H9 (cell line): ENCODE measurements around the gene OR6B1. TPM values are rescaled to one million over a fixed set of nuclear protein-coding genes. Genes with fewer than 3 reads are reported as not detected.

Experiments used
- DNase-seq: peaks from one replicate; pipeline ENCODE4 v3.0.0-alpha.2; 2017
- H2AFZ ChIP-seq: one replicate; pipeline ENCODE4 v1.6.1; 2013; ENCODE audit warnings: mild to moderate bottlenecking, low read length, control low read depth, moderate library complexity
- H2AK5ac ChIP-seq: 2 replicates; pipeline ENCODE4 v1.6.1; 2013; ENCODE audit warnings: low read length, control low read depth, mixed read lengths; ENCODE audit not compliant: insufficient read length
- H2BK120ac ChIP-seq: one replicate; pipeline ENCODE4 v1.6.1; 2013; ENCODE audit warnings: low read depth, mild to moderate bottlenecking, low read length, control low read depth, inconsistent platforms; ENCODE audit not compliant: poor library complexity, severe bottlenecking
- H2BK12ac ChIP-seq: 2 replicates; pipeline ENCODE4 v1.6.1; 2013; ENCODE audit warnings: low read length, control low read depth, mixed read lengths, low read depth; ENCODE audit not compliant: insufficient read length
- H2BK15ac ChIP-seq: 2 replicates; pipeline ENCODE4 v1.6.1; 2013; ENCODE audit warnings: low read depth, low read length, control low read depth
- H2BK20ac ChIP-seq: one replicate; pipeline ENCODE4 v1.6.1; 2013; ENCODE audit warnings: low read depth, mild to moderate bottlenecking, low read length, control low read depth, inconsistent platforms; ENCODE audit not compliant: poor library complexity, severe bottlenecking
- H2BK5ac ChIP-seq: 2 replicates; pipeline ENCODE4 v1.6.1; 2013; ENCODE audit warnings: low read length, control low read depth, mixed read lengths; ENCODE audit not compliant: insufficient read length
- H3K14ac ChIP-seq: 2 replicates; pipeline ENCODE4 v1.6.1; 2013; ENCODE audit warnings: low read length, control low read depth; ENCODE audit not compliant: insufficient read depth
- H3K18ac ChIP-seq: 2 replicates; pipeline ENCODE4 v1.6.1; 2013; ENCODE audit warnings: low read depth, mild to moderate bottlenecking, mixed read lengths, low read length, control low read depth; ENCODE audit not compliant: insufficient read length
- H3K23ac ChIP-seq: 2 replicates; pipeline ENCODE4 v1.6.1; 2013; ENCODE audit warnings: low read length, control low read depth, mixed read lengths, low read depth; ENCODE audit not compliant: insufficient read length
- H3K23me2 ChIP-seq: 2 replicates; pipeline ENCODE4 v1.6.1; 2013; ENCODE audit warnings: low read depth, mild to moderate bottlenecking, mixed read lengths, low read length, control low read depth; ENCODE audit not compliant: insufficient read length, poor library complexity, severe bottlenecking
- H3K27ac ChIP-seq: 2 replicates; pipeline ENCODE4 v1.5.1; 2013; ENCODE audit warnings: low read length, control low read depth, mixed read lengths, low read depth; ENCODE audit not compliant: insufficient read length
- H3K27me3 ChIP-seq: 2 replicates; pipeline ENCODE4 v1.6.1; 2013; ENCODE audit warnings: low read length, control low read depth, inconsistent platforms; ENCODE audit not compliant: insufficient read depth
- H3K4ac ChIP-seq: 2 replicates; pipeline ENCODE4 v1.6.1; 2013; ENCODE audit warnings: low read depth, mild to moderate bottlenecking, control low read depth, inconsistent platforms, low read length, moderate library complexity
- H3K4me1 ChIP-seq: 2 replicates; pipeline ENCODE4 v1.6.1; 2013; ENCODE audit warnings: low read length, control low read depth, inconsistent platforms; ENCODE audit not compliant: insufficient read depth
- H3K4me2 ChIP-seq: 2 replicates; pipeline ENCODE4 v1.6.1; 2013; ENCODE audit warnings: low read length, control low read depth, mixed read lengths; ENCODE audit not compliant: insufficient read length, insufficient read depth
- H3K56ac ChIP-seq: 2 replicates; pipeline ENCODE4 v1.6.1; 2013; ENCODE audit warnings: low read depth, mild to moderate bottlenecking, mixed read lengths, low read length, control low read depth; ENCODE audit not compliant: insufficient read length
- H3K79me1 ChIP-seq: 2 replicates; pipeline ENCODE4 v1.6.1; 2013; ENCODE audit warnings: low read depth, mild to moderate bottlenecking, moderate library complexity, low read length, control low read depth, inconsistent platforms; ENCODE audit not compliant: insufficient read depth, poor library complexity, severe bottlenecking
- H3K79me2 ChIP-seq: 2 replicates; pipeline ENCODE4 v1.6.1; 2013; ENCODE audit warnings: low read length, control low read depth, inconsistent platforms; ENCODE audit not compliant: insufficient read depth
- H3K9ac ChIP-seq: 2 replicates; pipeline ENCODE4 v1.6.1; 2013; ENCODE audit warnings: low read length, control low read depth, mixed read lengths; ENCODE audit not compliant: insufficient read length; ENCODE audit errors: extremely low read depth
- H3K9me3 ChIP-seq: one replicate; pipeline ENCODE4 v1.6.1; 2013; ENCODE audit warnings: low read depth, low read length, inconsistent platforms; ENCODE audit not compliant: control insufficient read depth
- H3T11ph ChIP-seq: one replicate; pipeline ENCODE4 v1.6.1; 2013; ENCODE audit warnings: mild to moderate bottlenecking, low read length, control low read depth, inconsistent platforms
- H4K20me1 ChIP-seq: one replicate; pipeline ENCODE4 v1.6.1; 2013; ENCODE audit not compliant: control insufficient read depth, insufficient read length, insufficient read depth
- H4K5ac ChIP-seq: 2 replicates; pipeline ENCODE4 v1.6.1; 2013; ENCODE audit warnings: low read depth, mild to moderate bottlenecking, mixed read lengths, low read length, control low read depth; ENCODE audit not compliant: insufficient read length
- H4K8ac ChIP-seq: replicated peaks from 2 replicates; pipeline ENCODE4 v1.6.1; 2013; ENCODE audit warnings: low read length, control low read depth, mixed read lengths, low read depth; ENCODE audit not compliant: insufficient read length
- H4K91ac ChIP-seq: 2 replicates; pipeline ENCODE4 v1.6.1; 2013; ENCODE audit warnings: low read depth, mild to moderate bottlenecking, moderate library complexity, mixed read lengths, low read length, control low read depth; ENCODE audit not compliant: insufficient read length
- H3K27ac Mint-ChIP-seq, 3 experiments: 2 replicates in 2 of 3; 3 replicates in 1 of 3; pipeline ENCODE4 v1.8.0; 2020 to 2021; ENCODE audit warnings: mixed read lengths in 3 of 3, mild to moderate bottlenecking in 1 of 3, moderate library complexity in 1 of 3
- H3K27me3 Mint-ChIP-seq: 2 replicates; pipeline ENCODE4 v1.8.0; 2021; ENCODE audit warnings: low read depth, mild to moderate bottlenecking, moderate library complexity, mixed read lengths
- H3K36me3 Mint-ChIP-seq, 3 experiments: 2 replicates in 2 of 3; 3 replicates in 1 of 3; pipeline ENCODE4 v1.8.0; 2020 to 2021; ENCODE audit warnings: low read depth in 3 of 3, mixed read lengths in 3 of 3; ENCODE audit not compliant: insufficient read depth in 1 of 3
- H3K4me1 Mint-ChIP-seq, 2 experiments: 2 replicates each; pipeline ENCODE4 v1.8.0; 2020; ENCODE audit warnings: mixed read lengths in 2 of 2
- H3K4me3 Mint-ChIP-seq, 2 experiments: 2 replicates in 1 of 2; 3 replicates in 1 of 2; pipeline ENCODE4 v1.8.0; 2020 to 2021; ENCODE audit warnings: mild to moderate bottlenecking in 2 of 2, mixed read lengths in 2 of 2, moderate library complexity in 1 of 2
- H3K9me3 Mint-ChIP-seq, 2 experiments: 2 replicates in 1 of 2; 3 replicates in 1 of 2; pipeline ENCODE4 v1.8.0; 2020; ENCODE audit warnings: mild to moderate bottlenecking in 2 of 2, mixed read lengths in 2 of 2, moderate library complexity in 1 of 2
- CTCF ChIP-seq: fragments of 200-600 bp; sonication (generic); conservative IDR thresholded peaks from 3 replicates; pipeline ENCODE4 v1.8.0; 2021; ENCODE audit warnings: antibody characterized with exemption, mild to moderate bottlenecking
- WGBS: extraction: QIAGEN DNeasy Blood & Tissue Kit; methylation state at CpG from one replicate; pipeline ENCODE4 v1.1.7; 2013; ENCODE audit warnings: missing lambda C conversion rate, low lambda C conversion rate, mixed read lengths; ENCODE audit not compliant: insufficient read length; ENCODE audit errors: extremely low coverage; 5-methylcytosine and 5-hydroxymethylcytosine counted together
- total RNA-seq: library from RNA; stranded (reverse); gene quantifications from 2 replicates; pipeline ENCODE4 v1.2.1, GENCODE V29; 2021

Gene OR6B1
- total RNA-seq, 1 experiment from 2014 or later, result not detected

- no peak overlapping the region for H4K8ac ChIP-seq
- no peak overlapping the region for H3K27ac ChIP-seq
- no peak overlapping the region for H2AK5ac ChIP-seq
- TF ChIP-seq CTCF, result no peak
- no peak overlapping the region for H2BK120ac ChIP-seq
- no peaks in the 10 kb centered on the region for H3K4me1 ChIP-seq
- H2BK15ac ChIP-seq, result no peak overlapping the region
- no peak overlapping the region for H2BK12ac ChIP-seq
- H3K18ac ChIP-seq, result no peak overlapping the region
- H3K4ac ChIP-seq, result no peak overlapping the region
- Mint-ChIP-seq H3K27me3 (no peaks in the 10 kb centered on the region), H3K27ac (no peak overlapping the region), H3K4me1 (no peaks in the 10 kb centered on the region), H3K4me3 (no peak overlapping the region), H3K9me3 (peaks cover 5 to 10% of the 10 kb centered on the region in 2 experiments; a peak in 2 of 5 replicates), H3K36me3 (no peaks in the 10 kb centered on the region)
- no peaks in the 10 kb centered on the region for H3K9me3 ChIP-seq
- H3K79me2 ChIP-seq, result no peaks in the 10 kb centered on the region
- no peak overlapping the region for H4K5ac ChIP-seq
- no peaks in the 10 kb centered on the region for H3K79me1 ChIP-seq
- H3K4me2 ChIP-seq, result no peak overlapping the region
- H3K23ac ChIP-seq, result no peak overlapping the region
- no peak overlapping the region for H3K14ac ChIP-seq
- no CpG with 5 or more reads among the region's 4 CpGs for WGBS
- no peak for DNase-seq
- no peaks in the 10 kb centered on the region for H3K27me3 ChIP-seq
- H2AFZ ChIP-seq, result no peak overlapping the region
- H2BK5ac ChIP-seq, result no peak overlapping the region
- H3K23me2 ChIP-seq, result no peaks in the 10 kb centered on the region
- H2BK20ac ChIP-seq, result no peak overlapping the region
- no peak overlapping the region for H3K9ac ChIP-seq
- H3K56ac ChIP-seq, result no peak overlapping the region
- H4K20me1 ChIP-seq, result no peaks in the 10 kb centered on the region
- H3T11ph ChIP-seq, result no peak overlapping the region
- no peak overlapping the region for H4K91ac ChIP-seq
These were observed 25.7 kb upstream of the OR6B1 start for GRCh38 chr7:143974459-143974858.
